ENCODE data around the gene ACYP2.

The ACYP2 gene

DNA sequence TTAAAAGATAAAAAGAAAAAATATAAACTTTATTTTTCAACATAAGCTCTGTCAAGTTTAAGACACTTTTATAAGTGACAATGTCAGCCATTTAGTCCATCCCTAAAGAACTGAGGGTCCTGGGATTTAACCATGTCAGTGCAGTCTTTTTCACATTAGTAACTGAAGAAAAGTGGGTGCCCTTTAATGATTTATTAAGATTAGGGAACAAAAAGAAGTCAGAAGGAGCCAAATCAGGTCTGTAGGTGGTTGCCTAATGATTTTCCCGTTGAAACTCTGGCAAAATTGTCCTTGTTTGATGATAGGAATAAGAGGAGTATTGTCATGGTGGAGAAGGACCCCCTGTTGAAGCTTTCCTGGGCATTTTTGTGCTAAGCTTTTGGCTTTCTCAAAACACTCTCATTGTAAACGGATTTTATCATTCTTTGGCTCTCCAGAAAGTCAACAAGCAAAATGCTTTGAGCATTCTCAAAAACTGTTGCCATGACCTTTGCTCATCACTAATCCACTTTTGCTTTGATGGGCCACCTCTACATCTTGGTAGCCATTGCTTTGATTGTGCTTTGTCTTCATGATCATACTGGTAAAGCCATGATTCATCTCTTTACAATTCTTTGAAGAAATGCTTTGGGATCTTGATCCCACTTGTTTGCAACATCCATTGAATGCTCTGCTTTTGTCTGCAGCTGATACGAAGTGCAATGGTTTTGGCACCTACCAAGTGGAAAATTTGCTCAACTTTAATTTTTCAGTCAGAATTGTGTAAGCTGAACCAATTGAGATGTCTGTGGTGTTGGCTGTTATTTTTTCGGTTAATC, 118.6 kb downstream of the ACYP2 start:
- no peak overlapping the region for H3K27ac ChIP-seq
- TF ChIP-seq, protein P1, sequence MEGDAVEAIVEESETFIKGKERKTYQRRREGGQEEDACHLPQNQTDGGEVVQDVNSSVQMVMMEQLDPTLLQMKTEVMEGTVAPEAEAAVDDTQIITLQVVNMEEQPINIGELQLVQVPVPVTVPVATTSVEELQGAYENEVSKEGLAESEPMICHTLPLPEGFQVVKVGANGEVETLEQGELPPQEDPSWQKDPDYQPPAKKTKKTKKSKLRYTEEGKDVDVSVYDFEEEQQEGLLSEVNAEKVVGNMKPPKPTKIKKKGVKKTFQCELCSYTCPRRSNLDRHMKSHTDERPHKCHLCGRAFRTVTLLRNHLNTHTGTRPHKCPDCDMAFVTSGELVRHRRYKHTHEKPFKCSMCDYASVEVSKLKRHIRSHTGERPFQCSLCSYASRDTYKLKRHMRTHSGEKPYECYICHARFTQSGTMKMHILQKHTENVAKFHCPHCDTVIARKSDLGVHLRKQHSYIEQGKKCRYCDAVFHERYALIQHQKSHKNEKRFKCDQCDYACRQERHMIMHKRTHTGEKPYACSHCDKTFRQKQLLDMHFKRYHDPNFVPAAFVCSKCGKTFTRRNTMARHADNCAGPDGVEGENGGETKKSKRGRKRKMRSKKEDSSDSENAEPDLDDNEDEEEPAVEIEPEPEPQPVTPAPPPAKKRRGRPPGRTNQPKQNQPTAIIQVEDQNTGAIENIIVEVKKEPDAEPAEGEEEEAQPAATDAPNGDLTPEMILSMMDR (conservative IDR thresholded peaks at IDR 0.05) = no peak
- no peak for TF ChIP-seq ZFX (IDR thresholded peaks at IDR 0.05)

DNA sequence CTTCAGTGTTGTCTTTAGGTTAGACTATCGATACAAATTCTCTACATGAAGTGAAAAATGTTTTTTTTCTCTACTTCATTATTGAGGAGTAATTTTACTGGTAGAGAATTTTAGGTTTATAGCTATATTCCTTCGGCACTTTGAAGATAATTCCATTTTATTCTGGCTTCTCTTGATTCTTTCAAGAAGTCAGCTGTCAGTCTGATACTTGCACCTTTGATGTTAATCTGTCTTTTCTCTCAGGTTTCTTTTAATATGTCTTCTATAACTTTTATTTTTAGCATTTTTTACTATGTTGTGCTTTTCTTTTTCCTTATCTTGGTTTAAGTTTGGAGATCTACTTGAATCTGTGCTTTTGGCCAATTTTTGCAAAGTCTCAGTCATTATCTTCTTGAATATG, 122.0 kb downstream of the ACYP2 start:
- TF ChIP-seq, protein P1 (conservative IDR thresholded peaks at IDR 0.05) = no peak
- TF ChIP-seq ZFX (IDR thresholded peaks at IDR 0.05) = no peak
- H3K27ac ChIP-seq = no peak overlapping the region

GRCh38 chr2:54239427-54239826, 124.0 kb downstream of the ACYP2 start:
- no peak overlapping the region for H3K27ac ChIP-seq
- TF ChIP-seq ZFX (IDR thresholded peaks at IDR 0.05) = no peak
- TF ChIP-seq, protein P1 (conservative IDR thresholded peaks at IDR 0.05) = no peak

DNA sequence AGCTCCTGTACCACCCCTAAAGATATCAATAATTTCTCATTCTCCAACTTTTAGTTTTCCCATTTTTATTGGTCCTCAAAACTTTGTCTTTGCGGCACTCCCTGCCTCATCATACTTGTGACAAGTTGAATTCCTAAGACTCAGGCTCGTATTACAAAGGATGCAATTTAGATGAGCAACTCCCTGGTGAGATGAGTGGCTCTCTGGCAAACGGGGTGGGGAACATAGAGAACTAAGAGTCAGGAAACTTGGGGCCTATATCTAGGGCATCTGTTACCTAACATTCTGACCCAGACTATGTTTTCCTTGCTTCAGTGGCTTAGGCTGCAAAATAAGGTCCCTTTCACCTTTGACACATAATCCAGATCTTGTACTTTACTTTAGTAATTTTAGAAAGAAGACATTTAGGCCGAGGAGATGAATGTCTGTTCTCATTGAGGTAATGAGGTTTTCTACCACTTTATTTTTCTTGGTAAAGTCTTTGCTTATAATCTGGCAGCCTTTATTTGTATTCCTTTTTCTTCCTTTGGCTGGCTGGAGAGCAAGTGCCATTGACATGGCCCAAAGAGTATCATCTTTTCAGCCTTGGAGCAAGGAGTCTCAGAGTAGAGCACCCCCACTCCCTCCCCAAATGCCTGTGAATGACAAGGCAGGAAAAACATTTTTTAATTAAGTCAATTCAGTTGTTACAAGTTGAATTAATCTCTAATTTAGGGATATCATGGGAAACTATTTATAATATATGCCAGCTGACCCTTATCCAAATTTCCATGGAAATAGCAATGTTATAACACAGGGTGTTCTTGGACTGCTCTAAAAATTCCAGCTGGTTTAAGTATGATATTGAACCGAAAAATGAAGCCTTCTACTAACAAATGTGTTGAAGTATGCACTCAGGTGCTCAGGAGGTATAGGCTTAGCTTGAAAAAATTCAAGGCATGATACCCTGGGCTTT, 125.4 kb downstream of the ACYP2 start:
- TF ChIP-seq, protein P1 (conservative IDR thresholded peaks at IDR 0.05) = no peak
- no peak for TF ChIP-seq ZFX (IDR thresholded peaks at IDR 0.05)
- H3K27ac ChIP-seq = no peak overlapping the region

- H3K27ac ChIP-seq = no peak overlapping the region
- TF ChIP-seq ZFX (IDR thresholded peaks at IDR 0.05) = no peak
- TF ChIP-seq, protein P1 (conservative IDR thresholded peaks at IDR 0.05) = no peak
Measured at GRCh38 chr2:54247115-54247514, 131.7 kb downstream of the ACYP2 start.

GRCh38 chr2:54249629-54250028, 134.2 kb downstream of the ACYP2 start:
- no peak for TF ChIP-seq ZFX (IDR thresholded peaks at IDR 0.05)
- TF ChIP-seq, protein P1 (conservative IDR thresholded peaks at IDR 0.05) = no peak

DNA sequence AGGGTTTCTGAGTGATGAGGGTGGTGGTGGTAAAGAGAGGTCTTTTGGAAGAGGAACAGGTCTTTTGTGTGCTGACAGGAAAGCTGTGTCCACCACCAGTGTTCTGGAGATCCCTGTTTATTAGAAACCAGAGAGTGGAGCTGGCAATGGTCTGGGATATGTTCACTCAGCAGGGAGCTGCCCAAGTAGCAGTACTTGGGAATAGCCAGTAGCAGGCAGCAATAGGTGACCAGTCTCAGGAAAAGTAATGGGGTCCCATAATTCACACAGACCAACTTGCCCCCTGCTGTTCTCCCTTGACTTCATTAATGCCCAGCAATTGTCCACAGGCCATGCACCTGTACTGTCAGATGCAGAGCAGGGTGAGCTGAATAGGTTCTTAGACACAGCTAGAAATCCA, 138.8 kb downstream of the ACYP2 start:
- H3K27ac ChIP-seq = no peak overlapping the region
- TF ChIP-seq, protein P1 (conservative IDR thresholded peaks at IDR 0.05) = no peak
- TF ChIP-seq ZFX (IDR thresholded peaks at IDR 0.05) = no peak

More at GRCh38 chr2:54249629-54250028, 134.2 kb downstream of the ACYP2 start:
- no peak overlapping the region for H3K27ac ChIP-seq

Measured in C4-2B (cell line).